NK-92 treated with Interleukin-12 subunit alpha and Interleukin-12 subunit beta, amount 100 ng/mL, for 24 hours (cell line): ENCODE measurements around the gene SPINT2.
A peak's percentile ranks its signal among the peaks of the same experiment; 100 is the strongest.
"Not testable (repeated sequence)": the region's sequence is repeated elsewhere in the genome, so short reads cannot be mapped to it uniquely, and the experiment has no call there.

Experiments
- DNase-seq: peaks from one replicate; lab custom pipeline; 2025; lab: John Stamatoyannopoulos, UW

Gene SPINT2

GRCh38 chr19:38320969-38321339, 56.6 kb downstream of the SPINT2 start:
- no peak for DNase-seq

- no peak for DNase-seq
These were observed 57.3 kb downstream of the SPINT2 start for GRCh38 chr19:38321646-38322196.

GRCh38 chr19:38323291-38323690, 58.9 kb downstream of the SPINT2 start:
- DNase-seq = no peak

GRCh38 chr19:38324431-38324830, 60.1 kb downstream of the SPINT2 start:
- no peak for DNase-seq

GRCh38 chr19:38326591-38326990, 62.2 kb downstream of the SPINT2 start:
- DNase-seq = no peak

GRCh38 chr19:38329651-38330050, 65.3 kb downstream of the SPINT2 start:
- DNase-seq = no peak

GRCh38 chr19:38331728-38332127, 67.4 kb downstream of the SPINT2 start:
- DNase-seq = no peak

- no peak for DNase-seq
These were observed 68.9 kb downstream of the SPINT2 start for GRCh38 chr19:38333245-38333644.

GRCh38 chr19:38335949-38336637, 71.7 kb downstream of the SPINT2 start:
- DNase-seq = peak; percentile 93

GRCh38 chr19:38336638-38337359, 72.4 kb downstream of the SPINT2 start:
- peak; percentile 95 for DNase-seq

- no peak for DNase-seq
These were observed 72.9 kb downstream of the SPINT2 start for GRCh38 chr19:38337360-38337653.

GRCh38 chr19:38339011-38339410, 74.6 kb downstream of the SPINT2 start:
- not testable (repeated sequence) for DNase-seq

GRCh38 chr19:38340927-38341326, 76.6 kb downstream of the SPINT2 start:
- DNase-seq = no peak
